A673 (cell line): ENCODE results near the gene FCRL2. TPM values are rescaled to one million over a fixed set of nuclear protein-coding genes. Genes with fewer than 3 reads are reported as not detected.
"Not testable (repeated sequence)": the region's sequence is repeated elsewhere in the genome, so short reads cannot be mapped to it uniquely, and the experiment has no call there.

Source experiments
- BruUV-seq: library from RNA; stranded (reverse); fragments of 400-500 nt; replicated peaks from 2 replicates; lab custom pipeline; 2021; lab: Mats Ljungman, UMichigan
- CTCF ChIA-PET: fragments of 300-600 bp; sonication (Branson Sonifier 250); formaldehyde crosslinking; loops from one replicate; lab custom pipeline; 2022; ENCODE audit warnings: antibody characterized with exemption; lab: Charles Lee
- POLR2A ChIA-PET: fragments of 300-600 bp; sonication (Branson Sonifier 250); formaldehyde crosslinking; loops from one replicate; lab custom pipeline; 2022; ENCODE audit warnings: antibody characterized with exemption; ENCODE audit not compliant: low non-redundant PET; lab: Charles Lee
- DNase-seq: peaks from one replicate; pipeline ENCODE4 v3.0.0-alpha.2; 2015; ENCODE audit warnings: low spot score
- H3K27ac ChIP-seq: fragments of 200-600 bp; sonication (generic); 2 replicates; pipeline ENCODE4 v1.5.1; 2016; ENCODE audit warnings: mixed run types, low read depth, mild to moderate bottlenecking, mixed read lengths, antibody characterized with exemption, low read length; ENCODE audit not compliant: poor library complexity, severe bottlenecking
- H3K27me3 ChIP-seq: fragments of 200-600 bp; sonication (generic); replicated peaks from 2 replicates; pipeline ENCODE4 v1.6.1; 2017; ENCODE audit warnings: mixed run types, low read depth, mild to moderate bottlenecking, mixed read lengths, antibody characterized with exemption, low read length; ENCODE audit not compliant: insufficient read depth, poor library complexity
- H3K36me3 ChIP-seq: fragments of 200-600 bp; sonication (generic); 2 replicates; pipeline ENCODE4 v1.6.1; 2016; ENCODE audit warnings: mixed run types, mild to moderate bottlenecking, mixed read lengths, antibody characterized with exemption, low read length; ENCODE audit not compliant: insufficient read depth, poor library complexity, severe bottlenecking
- H3K4me1 ChIP-seq: fragments of 200-600 bp; sonication (generic); 2 replicates; pipeline ENCODE4 v1.6.1; 2017; ENCODE audit warnings: mixed run types, mild to moderate bottlenecking, mixed read lengths, antibody characterized with exemption, low read length; ENCODE audit not compliant: insufficient read depth, poor library complexity, severe bottlenecking
- H3K4me3 ChIP-seq: fragments of 200-600 bp; sonication (generic); 2 replicates; pipeline ENCODE4 v1.5.1; 2016; ENCODE audit warnings: low read depth, mixed run types, mild to moderate bottlenecking, mixed read lengths, low read length; ENCODE audit not compliant: poor library complexity, severe bottlenecking
- H3K9me3 ChIP-seq: fragments of 200-600 bp; sonication (generic); 2 replicates; pipeline ENCODE4 v1.6.1; 2016; ENCODE audit warnings: mixed run types, low read depth, mild to moderate bottlenecking, mixed read lengths, antibody characterized with exemption, low read length; ENCODE audit not compliant: poor library complexity, severe bottlenecking
- CTCF ChIP-seq: fragments of 300-800, 200-600 bp; sonication (generic); conservative IDR thresholded peaks from 2 replicates; pipeline ENCODE4 v1.5.1; 2017; ENCODE audit warnings: low read depth, mild to moderate bottlenecking, antibody characterized with exemption, low read length, moderate library complexity, mixed read lengths
- EZH2 ChIP-seq: fragments of 200-600 bp; sonication (generic); IDR thresholded peaks from 2 replicates; pipeline ENCODE4 v1.6.1; 2017; ENCODE audit warnings: borderline replicate concordance, low read depth, mild to moderate bottlenecking, mixed read lengths, antibody characterized with exemption, low read length; ENCODE audit not compliant: poor library complexity, severe bottlenecking
- intact Hi-C: fragments of 100-400 bp; cut with micrococcal nuclease; formaldehyde crosslinking; loops from one replicate; pipeline ENCODE4 v1.10.0; 2022; ENCODE audit not compliant: unreplicated experiment
- total RNA-seq: library from RNA; stranded (reverse); gene quantifications from 2 replicates; pipeline ENCODE4 v1.2.3, GENCODE V29; 2021

FCRL2 gene
- total RNA-seq, 1 experiment from 2014 or later = not detected

GRCh38 chr1:157751283-157751682, 25.6 kb downstream of the FCRL2 start:
- CTCF ChIA-PET = no interaction called here
- TF ChIP-seq CTCF = 0 out of 2 replicates have a peak, but pooled peaks have one; percentile 22
- no peak for TF ChIP-seq EZH2

GRCh38 chr1:157748262-157748817, 28.6 kb downstream of the FCRL2 start:
- POLR2A ChIA-PET = no interaction called here

More at GRCh38 chr1:157751283-157751682, 25.6 kb downstream of the FCRL2 start:
- no peak overlapping the region for H3K27ac ChIP-seq
- no peaks in the 10 kb centered on the region for H3K9me3 ChIP-seq
- no peak for DNase-seq
- H3K27me3 ChIP-seq = no peaks in the 10 kb centered on the region
- POLR2A ChIA-PET = no interaction called here
- H3K36me3 ChIP-seq = no peaks in the 10 kb centered on the region
- intact Hi-C loops = no loop called here
- BruUV-seq = no TSS peak
- no peaks in the 10 kb centered on the region for H3K4me1 ChIP-seq
- no peak overlapping the region for H3K4me3 ChIP-seq

GRCh38 chr1:157739229-157739901, 37.6 kb downstream of the FCRL2 start:
- DNase-seq = no peak
- no peak for TF ChIP-seq CTCF
- TF ChIP-seq EZH2 = no peak
- POLR2A ChIA-PET = no interaction called here
- intact Hi-C loops = no loop called here
- H3K4me1 ChIP-seq = no peaks in the 10 kb centered on the region
- no peaks in the 10 kb centered on the region for H3K36me3 ChIP-seq
- no peaks in the 10 kb centered on the region for H3K27me3 ChIP-seq
- no peaks in the 10 kb centered on the region for H3K9me3 ChIP-seq
- H3K27ac ChIP-seq = no peak overlapping the region
- BruUV-seq = no TSS peak
- CTCF ChIA-PET = no interaction called here
- H3K4me3 ChIP-seq = no peak overlapping the region

More at GRCh38 chr1:157748262-157748817, 28.6 kb downstream of the FCRL2 start:
- Histone ChIP-seq H3K4me1 (no peaks in the 10 kb centered on the region), H3K9me3 (no peaks in the 10 kb centered on the region), H3K36me3 (no peaks in the 10 kb centered on the region), H3K27ac (no peak overlapping the region), H3K4me3 (no peak overlapping the region), H3K27me3 (peaks cover 7% of the 10 kb centered on the region)
- no TSS peak for BruUV-seq
- TF ChIP-seq CTCF (no peak), EZH2 (no peak)
- DNase-seq = no peak
- CTCF ChIA-PET = no interaction called here
- intact Hi-C loops = no loop called here

- CTCF ChIA-PET, H3K9me3 ChIP-seq, H3K27ac ChIP-seq, DNase-seq, H3K4me1 ChIP-seq, H3K36me3 ChIP-seq, H3K4me3 ChIP-seq, POLR2A ChIA-PET, BruUV-seq, H3K27me3 ChIP-seq, intact Hi-C loops: not testable (repeated sequence)
Measured at GRCh38 chr1:157735991-157736390, 40.9 kb downstream of the FCRL2 start.
